Lower leg skin (tissue), 3 donors: ENCODE measurements around the gene C1orf226.

ENCODE experiments used
- CTCF ChIP-seq, 3 donors: fragments of 450-650 bp; IDR thresholded peaks; one replicate each; pipeline ENCODE4 v1.5.1; 2016; ENCODE audit warnings: antibody characterized with exemption in 3 of 3, mild to moderate bottlenecking in 3 of 3, moderate library complexity in 2 of 3
- POLR2A ChIP-seq, 2 donors: fragments of 450-650 bp; IDR thresholded peaks; one replicate each; pipeline ENCODE4 v1.6.1; 2016 to 2017; ENCODE audit warnings: antibody characterized with exemption in 2 of 2, mild to moderate bottlenecking in 1 of 2, moderate library complexity in 1 of 2

- no peak for TF ChIP-seq CTCF (IDR thresholded peaks at IDR 0.05)
- TF ChIP-seq POLR2A (IDR thresholded peaks at IDR 0.05) = no peak
Measured at GRCh38 chr1:162360874-162361260, 20.7 kb upstream of the C1orf226 start.
